Activated T-helper 1 cell treated with anti-CD3 and anti-CD28 coated beads, Interleukin-12 subunit alpha, Interleukin-12 subunit beta, Interleukin-2, Interleukin-4 antibody, amounts not matched to agents 30 ng/mL and 10 ng/mL and 1 ng/mL, durations not matched to agents 14 hours and 24 hours and 36 hours (primary cell): ENCODE measurements around the gene RBM48. TPM values are rescaled to one million over a fixed set of nuclear protein-coding genes. Genes with fewer than 3 reads are reported as not detected.

Experiments
- total RNA-seq: library from RNA; stranded (reverse); gene quantifications from 2 replicates; pipeline ENCODE4 v1.2.3, GENCODE V29; 2022

Gene RBM48
- total RNA-seq, 1 donor from 2014 or later, result 17.2 TPM

Other genes with a start within 250 kb of the RBM48 start
- gene GATAD1, start 81.3 kb upstream of the RBM48 start, total RNA-seq, result 18.4 and 18.8 TPM in 2 replicates
- not detected in 2 replicates for gene ERVW-1, start 50.8 kb upstream of the RBM48 start, total RNA-seq
- 14.7 and 17.0 TPM in 2 replicates for gene PEX1, start 275 bp upstream of the RBM48 start, total RNA-seq
- 39.3 and 42.7 TPM in 2 replicates for gene FAM133B, start 61.6 kb downstream of the RBM48 start, total RNA-seq